ENCODE data around the gene ZBTB42. TPM values are rescaled to one million over a fixed set of nuclear protein-coding genes. Genes with fewer than 3 reads are reported as not detected.
A peak's percentile ranks its signal among the peaks of the same experiment; 100 is the strongest.

The ZBTB42 gene
- total and polyA plus RNA-seq, 2 of the 4 experiments (the other 2 are of a cell fraction): 1.3 to 2.3 TPM

- dilution Hi-C loops (cut with HindIII; ENCODE audit: low sequenced_read_pairs, unreplicated experiment): no loop called here
- ChIA-PET CTCF (no interaction called here), POLR2A (ENCODE audit: unreplicated experiment) (no interaction called here)
- Histone ChIP-seq H3K9me1 (ENCODE audit: insufficient read depth, low read length) (no peaks in the 10 kb centered on the region), H3K4me2 (ENCODE audit: low read depth, low read length) (no peak overlapping the region), H3K56ac (ENCODE audit: extremely low read depth, insufficient read depth, low read length) (no peak overlapping the region), H3K9ac (ENCODE audit: low read depth, low read length) (no peak overlapping the region), H4K5ac (ENCODE audit: low read depth, low read length) (no peak overlapping the region), H3K27ac (ENCODE audit: insufficient read depth, low read length) (no peak overlapping the region), H3K9me3 (ENCODE audit: control insufficient read depth, insufficient read depth, low read length) (no peaks in the 10 kb centered on the region), H3K14ac (replicated peaks; ENCODE audit: low read depth, low read length) (no peak overlapping the region), H2AK5ac (ENCODE audit: low read depth, low read length) (no peak overlapping the region), H3K27me3 (ENCODE audit: control insufficient read depth, insufficient read depth, low read length) (no peaks in the 10 kb centered on the region), H3K4me1 (ENCODE audit: control insufficient read depth, insufficient read depth, low read length) (no peaks in the 10 kb centered on the region), H2BK5ac (ENCODE audit: low read depth, low read length, poor library complexity, severe bottlenecking) (no peak overlapping the region), H3K4ac (ENCODE audit: low read depth, low read length) (no peak overlapping the region), H3K36me3 (ENCODE audit: control insufficient read depth, insufficient read depth, low read length) (peaks cover 41% of the 10 kb centered on the region), H4K8ac (ENCODE audit: low read depth in 2 of 2, low read length in 2 of 2) (no peak overlapping the region), H3K18ac (ENCODE audit: low read depth, low read length) (no peak overlapping the region), H2AFZ (replicated peaks; ENCODE audit: low read length, poor library complexity) (no peak overlapping the region), H2BK20ac (ENCODE audit: low read depth, low read length) (no peak overlapping the region), H3K79me1 (ENCODE audit: low read depth in 1 of 2, low read length in 2 of 2) (peaks cover 9 to 54% of the 10 kb centered on the region in 2 experiments; a peak in 3 of 4 replicates), H3K4me3 (ENCODE audit: insufficient read depth, low read depth, low read length) (no peak overlapping the region), H2BK15ac (ENCODE audit: low read depth, low read length) (no peak overlapping the region), H2BK120ac (ENCODE audit: low read depth, low read length) (no peak overlapping the region), H4K20me1 (ENCODE audit: insufficient read depth, low read length) (peaks cover 81% of the 10 kb centered on the region), H3K23ac (ENCODE audit: low read depth, low read length) (no peak overlapping the region), H2AK9ac (replicated peaks; ENCODE audit: low read depth, low read length, poor library complexity) (peak overlapping the region; percentile 16), H4K91ac (ENCODE audit: insufficient read depth, low read depth, low read length) (no peak overlapping the region)
- in situ Hi-C loops (cut with MboI; ENCODE audit: low sequenced_read_pairs): no loop called here
- BruUV-seq (replicated peaks): no TSS peak
- ATAC-seq (ENCODE audit: low read depth) (no peak), DNase-seq (no peak)
- intact Hi-C loops (cut with micrococcal nuclease): no loop called here
- 57% methylated on average over 3 of the region's 30 CpGs; no CpG with 5 or more reads in 1 of the 2 experiments for WGBS, 2 experiments (ENCODE audit: extremely low coverage in 2 of 2, insufficient read length in 1 of 2)
- no peak for TF ChIP-seq FOS (IDR thresholded peaks at IDR 0.05; ENCODE audit: low read depth, low read length)
These were observed 13.9 kb upstream of the ZBTB42 start for GRCh38 chr14:104786726-104787675.
